AG10803 (cell line): ENCODE measurements around the gene TEX2.

ENCODE experiments used
- DNase-seq: peaks from one replicate; pipeline ENCODE4 v3.0.0; 2010; ENCODE audit warnings: low read depth
- H3K4me3 ChIP-seq: 2 replicates; pipeline ENCODE4 v1.5.1; 2011; ENCODE audit warnings: mild to moderate bottlenecking, low read length, control low read depth
- CTCF ChIP-seq: conservative IDR thresholded peaks from 2 replicates; pipeline ENCODE4 v1.5.1; 2011; ENCODE audit warnings: mild to moderate bottlenecking, low read length, control low read depth, inconsistent platforms

Gene TEX2

GRCh38 chr17:64165347-64165746, 97.7 kb downstream of the TEX2 start:
- H3K4me3 ChIP-seq = no peak overlapping the region
- no peak for DNase-seq
- no peak for TF ChIP-seq CTCF

GRCh38 chr17:64164596-64165285, 98.3 kb downstream of the TEX2 start:
- DNase-seq = no peak
- no peak overlapping the region for H3K4me3 ChIP-seq
- no peak for TF ChIP-seq CTCF

- no peak overlapping the region for H3K4me3 ChIP-seq
- no peak for DNase-seq
- no peak for TF ChIP-seq CTCF
These were observed 99.6 kb downstream of the TEX2 start for GRCh38 chr17:64163468-64163867.

GRCh38 chr17:64162554-64162953, 100.5 kb downstream of the TEX2 start:
- no peak for TF ChIP-seq CTCF
- DNase-seq = no peak
- H3K4me3 ChIP-seq = no peak overlapping the region

GRCh38 chr17:64161380-64162176, 101.5 kb downstream of the TEX2 start:
- DNase-seq = no peak
- H3K4me3 ChIP-seq = no peak overlapping the region
- no peak for TF ChIP-seq CTCF

- peak; percentile 82 for DNase-seq
These were observed 102.7 kb downstream of the TEX2 start for GRCh38 chr17:64160378-64160777.

More at GRCh38 chr17:64160378-64160777, 102.7 kb downstream of the TEX2 start:
- H3K4me3 ChIP-seq = no peak overlapping the region
- no peak for TF ChIP-seq CTCF
